GM19240 (cell line): Measurements from ENCODE around the gene UGT1A5.
"Not testable (repeated sequence)": the region's sequence is repeated elsewhere in the genome, so short reads cannot be mapped to it uniquely, and the experiment has no call there.

Experiments
- DNase-seq: peaks from one replicate; pipeline ENCODE4 v3.0.0; 2011; ENCODE audit warnings: low spot score; ENCODE audit not compliant: insufficient read length

Gene UGT1A5

GRCh38 chr2:233745838-233746237 lies 33.1 kb downstream of the UGT1A5 start:
- not testable (repeated sequence) for DNase-seq

DNA sequence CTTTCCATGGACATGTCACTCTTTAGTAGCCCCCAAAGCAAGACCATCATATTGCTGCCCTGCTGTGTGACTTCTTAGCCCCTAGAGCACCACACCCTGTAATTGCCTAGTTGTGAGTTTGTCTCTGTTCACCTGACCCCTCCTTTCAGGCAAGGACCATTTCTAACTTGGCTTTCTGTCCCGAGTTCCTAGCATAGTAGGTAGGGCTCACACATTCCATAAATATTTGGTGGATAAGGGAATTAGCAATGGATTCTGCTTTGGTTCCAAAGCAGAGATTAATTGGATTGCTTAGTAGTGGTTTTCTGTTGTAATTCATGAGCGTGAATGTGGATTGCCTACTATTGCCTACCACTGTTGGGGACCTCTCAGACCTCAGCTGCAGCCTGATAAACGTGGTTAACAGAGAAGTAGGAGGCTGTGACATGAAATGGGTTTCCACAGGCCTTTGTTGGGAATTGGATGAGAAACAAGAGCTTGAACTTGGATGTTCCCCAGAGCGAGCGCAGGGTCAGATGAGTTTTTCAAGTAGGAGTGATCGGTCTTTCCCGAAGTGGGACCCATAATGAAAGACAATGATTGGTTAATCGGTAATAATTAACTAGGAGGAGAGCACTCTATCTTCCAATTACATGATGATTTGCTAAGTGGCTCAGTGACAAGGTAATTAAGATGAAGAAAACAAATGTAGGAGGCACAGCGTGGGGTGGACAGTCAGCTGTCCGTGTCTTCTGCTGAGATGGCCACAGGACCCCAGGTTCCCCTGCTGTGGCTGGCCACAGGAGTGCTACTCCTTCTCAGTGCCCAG lies 34.0 kb downstream of the UGT1A5 start:
- no peak for DNase-seq

DNA sequence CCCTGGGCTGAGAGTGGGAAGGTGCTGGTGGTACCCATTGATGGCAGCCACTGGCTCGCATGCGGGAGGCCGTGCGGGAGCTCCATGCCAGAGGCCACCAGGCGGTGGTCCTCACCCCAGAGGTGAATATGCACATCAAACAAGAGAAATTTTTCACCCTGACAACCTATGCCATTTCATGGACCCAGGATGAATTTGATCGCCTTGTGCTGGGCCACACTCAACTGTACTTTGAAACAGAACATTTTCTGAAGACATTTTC lies 34.5 kb downstream of the UGT1A5 start:
- no peak for DNase-seq

DNA sequence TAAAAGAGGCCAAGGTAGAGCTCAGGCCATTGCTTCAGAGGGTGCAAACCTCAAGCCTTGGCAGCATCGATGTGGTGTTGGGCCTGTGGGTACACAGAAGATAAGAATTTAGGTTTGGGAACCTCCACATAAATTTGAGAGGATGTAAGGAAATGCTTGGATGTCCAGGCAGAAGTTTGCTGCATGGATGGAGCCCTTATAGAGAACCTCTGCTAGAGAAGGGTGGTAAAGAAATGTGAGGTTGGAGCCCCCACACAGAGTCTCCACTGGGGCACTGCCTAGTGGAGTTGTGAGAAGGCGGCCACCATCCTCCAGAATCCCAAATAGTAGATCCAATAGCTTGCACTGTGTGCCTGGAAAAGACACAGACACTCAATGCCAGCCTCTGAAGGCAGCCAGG lies 38.0 kb downstream of the UGT1A5 start:
- DNase-seq = not testable (repeated sequence)

DNA sequence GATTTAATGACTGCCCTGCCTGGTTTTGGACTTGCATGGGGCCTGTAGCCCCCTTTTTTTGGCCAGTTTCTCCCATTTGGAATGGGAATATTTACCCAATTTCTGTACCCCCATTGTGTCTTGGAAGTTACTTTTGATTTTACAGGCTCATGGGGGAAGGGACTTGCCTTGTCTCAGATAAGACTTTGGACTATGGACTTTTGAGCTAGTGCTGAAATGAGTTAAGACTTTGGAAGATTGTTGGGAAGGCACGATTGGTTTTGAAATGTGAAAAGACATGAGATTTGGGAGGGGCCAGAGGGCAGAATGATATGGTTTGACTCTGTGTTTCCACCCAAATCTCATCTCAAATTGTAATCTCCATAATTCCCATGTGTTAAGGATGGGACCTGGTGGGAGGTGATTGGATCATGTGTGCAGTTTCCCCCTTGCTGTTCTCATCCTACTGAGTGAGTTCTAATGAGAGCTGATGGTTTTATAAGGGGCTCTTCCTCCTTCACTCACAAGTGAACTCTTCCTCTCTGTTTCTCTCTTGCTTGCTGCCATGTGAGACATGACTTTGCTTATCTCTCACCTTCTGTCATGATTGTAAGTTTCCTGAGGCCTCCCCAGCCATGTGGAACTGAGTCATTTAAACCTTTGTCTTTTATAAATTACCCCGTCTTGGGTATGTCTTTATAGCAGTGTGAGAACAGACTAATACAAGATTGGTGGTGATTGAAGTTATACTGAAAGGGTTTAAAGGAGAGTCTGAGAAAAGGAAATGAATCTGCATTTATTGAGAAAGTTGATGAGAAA lies 38.7 kb downstream of the UGT1A5 start:
- not testable (repeated sequence) for DNase-seq

DNA sequence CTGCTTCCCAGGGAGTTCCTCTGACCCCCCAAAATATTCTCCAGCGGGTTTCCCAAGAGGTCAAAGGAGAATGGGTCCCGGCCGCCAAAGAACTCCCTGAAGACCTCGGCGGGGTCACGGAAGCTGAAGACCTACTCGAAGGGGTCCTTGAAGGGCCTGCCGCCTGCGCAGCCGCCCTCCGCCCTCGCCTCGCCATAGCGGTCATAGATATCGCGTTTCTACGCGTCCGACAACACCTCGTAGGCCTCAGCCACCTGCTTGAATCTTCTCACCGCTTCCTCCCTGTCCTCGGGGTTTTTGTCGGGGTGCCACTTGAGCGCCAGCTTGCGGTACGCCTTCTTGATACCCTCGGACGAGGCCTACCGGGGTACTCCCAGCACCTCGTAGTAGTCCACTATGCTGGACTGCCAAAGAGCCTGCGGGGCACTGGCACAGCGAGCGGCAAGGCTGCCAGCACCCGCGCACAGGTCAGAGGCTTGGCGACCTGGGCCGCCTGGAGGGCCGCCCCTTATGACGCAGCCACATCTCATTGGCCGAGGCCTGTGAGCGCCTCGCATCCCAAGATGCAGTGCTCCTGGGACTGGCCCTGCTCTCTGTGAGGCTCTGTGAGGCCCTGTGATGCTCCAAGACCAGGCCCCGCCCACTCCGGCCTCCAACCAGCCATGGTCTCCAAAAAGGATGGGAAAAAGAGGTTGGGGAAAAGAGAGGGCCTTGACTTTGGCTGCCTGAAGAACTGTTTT lies 42.3 kb downstream of the UGT1A5 start:
- no peak for DNase-seq

- DNase-seq = no peak
Measured at GRCh38 chr2:233756429-233757081, 43.8 kb downstream of the UGT1A5 start.

DNA sequence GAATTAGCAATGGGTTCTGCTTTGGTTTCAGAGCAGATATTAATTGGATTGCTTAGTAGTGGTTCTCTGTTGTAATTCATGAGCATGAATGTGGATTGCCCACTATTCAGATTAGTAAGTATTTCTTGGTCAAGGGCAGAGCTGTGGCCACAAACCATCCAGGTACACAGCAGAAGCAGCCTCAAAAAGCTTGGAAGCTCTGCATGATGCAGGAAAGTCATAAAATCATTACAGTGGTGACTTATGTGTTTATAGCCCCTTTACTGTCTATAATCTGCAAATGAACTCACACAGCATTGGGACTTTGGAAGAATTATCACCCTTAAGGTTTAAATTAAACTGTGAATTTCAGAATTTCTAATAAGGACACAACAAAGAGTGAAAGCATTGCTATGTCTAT lies 45.4 kb downstream of the UGT1A5 start:
- DNase-seq = no peak

- DNase-seq = no peak
Measured at GRCh38 chr2:233758849-233759248, 46.1 kb downstream of the UGT1A5 start.

DNA sequence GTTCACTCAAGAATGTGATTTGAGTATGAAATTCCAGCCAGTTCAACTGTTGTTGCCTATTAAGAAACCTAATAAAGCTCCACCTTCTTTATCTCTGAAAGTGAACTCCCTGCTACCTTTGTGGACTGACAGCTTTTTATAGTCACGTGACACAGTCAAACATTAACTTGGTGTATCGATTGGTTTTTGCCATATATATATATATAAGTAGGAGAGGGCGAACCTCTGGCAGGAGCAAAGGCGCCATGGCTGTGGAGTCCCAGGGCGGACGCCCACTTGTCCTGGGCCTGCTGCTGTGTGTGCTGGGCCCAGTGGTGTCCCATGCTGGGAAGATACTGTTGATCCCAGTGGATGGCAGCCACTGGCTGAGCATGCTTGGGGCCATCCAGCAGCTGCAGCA lies 47.3 kb downstream of the UGT1A5 start, which contains the start of gene UGT1A1:
UGT1A1 (plus strand) TSS at position 228 of the 400 bp plus-strand sequence; CDS start at position 246, 18 bp downstream.
- DNase-seq = no peak

DNA sequence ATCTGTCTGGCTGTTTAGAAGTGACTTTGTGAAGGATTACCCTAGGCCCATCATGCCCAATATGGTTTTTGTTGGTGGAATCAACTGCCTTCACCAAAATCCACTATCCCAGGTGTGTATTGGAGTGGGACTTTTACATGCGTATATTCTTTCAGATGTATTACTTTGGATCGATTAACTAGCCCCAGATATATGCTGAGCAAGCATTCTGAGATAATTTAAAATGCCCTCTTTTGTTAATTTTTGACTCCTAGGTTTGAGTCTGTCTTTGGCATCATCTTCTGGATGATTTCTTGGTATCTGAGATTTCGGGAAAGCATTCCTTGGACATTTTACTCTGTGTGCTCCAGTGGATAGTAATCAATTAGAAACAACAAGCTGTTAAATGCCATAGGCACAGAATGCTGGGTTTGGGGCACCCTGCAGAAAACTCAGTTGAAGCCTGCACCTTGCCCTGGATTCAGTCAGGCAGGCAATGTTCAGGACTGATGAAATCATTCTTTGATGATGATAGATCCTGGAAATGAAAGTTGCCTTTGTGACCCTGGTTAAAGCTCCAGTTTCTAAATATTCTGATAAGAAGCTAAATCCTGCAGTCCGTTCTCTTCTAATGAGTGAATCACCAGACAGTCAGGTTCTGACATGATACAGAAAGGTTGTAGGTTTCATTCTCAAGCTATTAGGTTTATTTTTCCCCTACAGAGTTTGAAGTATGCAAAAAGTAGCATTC lies 48.5 kb downstream of the UGT1A5 start:
- no peak for DNase-seq

- no peak for DNase-seq
Measured at GRCh38 chr2:233764264-233764663, 51.6 kb downstream of the UGT1A5 start.

GRCh38 chr2:233764761-233765160 lies 52.1 kb downstream of the UGT1A5 start:
- no peak for DNase-seq

DNA sequence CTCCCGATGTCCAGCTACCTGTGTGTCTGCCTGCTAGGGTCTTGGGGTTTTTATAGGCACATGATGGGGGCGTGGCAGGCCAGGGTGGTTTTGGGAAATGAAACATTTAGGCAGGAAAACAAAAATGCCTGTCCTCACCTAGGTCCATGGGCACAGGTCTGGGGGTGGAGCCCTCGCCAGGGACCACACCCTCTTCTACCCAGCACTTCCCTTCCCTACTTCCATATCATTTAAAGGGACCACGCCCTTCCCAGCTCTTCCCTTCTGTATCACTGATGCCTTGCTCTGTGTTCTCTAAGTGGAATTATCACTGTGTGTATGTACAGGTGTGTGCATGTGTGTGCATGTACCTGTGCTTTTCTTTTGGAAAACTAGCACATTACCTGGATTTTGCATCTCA lies 53.7 kb downstream of the UGT1A5 start:
- DNase-seq = no peak

DNA sequence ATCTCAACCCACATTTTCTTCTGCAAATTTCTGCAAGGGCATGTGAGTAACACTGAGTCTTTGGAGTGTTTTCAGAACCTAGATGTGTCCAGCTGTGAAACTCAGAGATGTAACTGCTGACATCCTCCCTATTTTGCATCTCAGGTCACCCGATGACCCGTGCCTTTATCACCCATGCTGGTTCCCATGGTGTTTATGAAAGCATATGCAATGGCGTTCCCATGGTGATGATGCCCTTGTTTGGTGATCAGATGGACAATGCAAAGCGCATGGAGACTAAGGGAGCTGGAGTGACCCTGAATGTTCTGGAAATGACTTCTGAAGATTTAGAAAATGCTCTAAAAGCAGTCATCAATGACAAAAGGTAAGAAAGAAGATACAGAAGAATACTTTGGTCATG lies 55.4 kb downstream of the UGT1A5 start:
- DNase-seq = no peak

DNA sequence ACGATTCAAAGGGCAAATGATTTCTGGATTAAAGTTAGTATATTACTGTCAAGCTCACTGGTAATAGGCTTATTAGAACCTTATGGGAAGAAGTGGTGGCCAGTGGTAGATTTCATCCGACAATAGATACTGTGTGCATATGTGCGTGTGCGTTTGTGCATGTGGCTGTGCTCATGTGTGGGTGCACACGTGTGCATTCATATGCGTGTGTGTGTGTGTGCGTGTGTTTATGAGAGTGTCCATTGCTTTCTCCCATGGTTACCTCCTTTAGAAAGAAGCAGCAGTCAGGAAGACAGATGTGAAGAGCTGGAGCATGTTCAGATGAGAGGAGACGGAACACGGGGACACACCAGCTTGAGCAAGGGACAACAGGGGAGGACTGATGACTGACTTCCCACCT lies 56.6 kb downstream of the UGT1A5 start:
- DNase-seq = no peak

DNA sequence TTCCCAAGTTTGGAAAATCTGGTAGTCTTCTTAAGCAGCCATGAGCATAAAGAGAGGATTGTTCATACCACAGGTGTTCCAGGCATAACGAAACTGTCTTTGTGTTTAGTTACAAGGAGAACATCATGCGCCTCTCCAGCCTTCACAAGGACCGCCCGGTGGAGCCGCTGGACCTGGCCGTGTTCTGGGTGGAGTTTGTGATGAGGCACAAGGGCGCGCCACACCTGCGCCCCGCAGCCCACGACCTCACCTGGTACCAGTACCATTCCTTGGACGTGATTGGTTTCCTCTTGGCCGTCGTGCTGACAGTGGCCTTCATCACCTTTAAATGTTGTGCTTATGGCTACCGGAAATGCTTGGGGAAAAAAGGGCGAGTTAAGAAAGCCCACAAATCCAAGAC lies 59.4 kb downstream of the UGT1A5 start:
- no peak for DNase-seq

GRCh38 chr2:233772583-233772982 lies 59.9 kb downstream of the UGT1A5 start:
- no peak for DNase-seq

- no peak for DNase-seq
Measured at GRCh38 chr2:233773854-233774253, 61.1 kb downstream of the UGT1A5 start.

DNA sequence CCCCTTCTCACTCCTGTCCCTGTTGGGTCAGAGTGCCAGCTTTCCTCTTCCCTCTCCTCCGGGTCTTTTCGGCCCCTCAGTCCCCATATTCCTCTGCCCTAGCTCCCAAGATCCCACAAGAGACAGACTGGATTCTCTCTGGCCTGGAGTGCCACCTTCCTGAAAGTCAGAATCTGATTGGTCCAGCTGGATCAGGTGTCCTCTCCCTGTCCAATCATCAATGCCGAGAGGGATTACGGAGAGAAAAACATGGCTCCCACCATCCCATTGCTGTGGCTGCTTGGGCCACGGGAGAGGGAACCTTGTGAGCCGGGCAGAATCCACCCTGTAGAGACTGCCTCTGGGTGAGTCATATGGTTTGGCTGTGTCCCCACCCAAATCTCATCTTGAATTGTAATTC lies 62.7 kb downstream of the UGT1A5 start:
- DNase-seq = no peak

DNA sequence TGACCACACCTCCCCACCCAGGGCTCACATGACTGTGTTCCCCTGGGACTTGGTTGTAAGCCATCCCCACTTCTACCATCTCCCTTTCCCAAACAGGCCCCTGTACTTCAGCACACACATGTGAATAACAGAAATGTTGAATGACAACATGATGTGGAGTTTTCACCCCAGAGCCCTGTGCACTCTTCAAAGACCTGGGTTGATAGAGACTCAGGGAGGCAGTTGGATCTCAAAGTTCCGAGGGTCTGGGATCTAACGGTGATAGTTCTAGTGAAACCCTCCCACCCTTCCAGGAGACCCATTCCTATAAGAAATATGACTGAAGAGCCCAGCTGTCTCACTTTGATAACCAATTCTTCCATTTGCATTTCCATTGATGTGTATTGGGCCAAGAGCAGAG lies 65.3 kb downstream of the UGT1A5 start, which contains the start of gene MROH2A:
MROH2A (plus strand) TSS at position 301 of the 400 bp plus-strand sequence. CDS start 1,029 bp downstream, outside the sequence.
- no peak for DNase-seq
